Pancreas (tissue), 10 donors: Measurements from ENCODE around the gene TESMIN. TPM values are rescaled to one million over a fixed set of nuclear protein-coding genes. Genes with fewer than 3 reads are reported as not detected.

Experiments used
- ATAC-seq, 4 donors: fragments of 200-7000 bp; cut with Tn5 transposase; one replicate each; pipeline versions ENCODE4 v1.8.0 to v1.9.1; 2020; ENCODE audit warnings: mild to moderate bottlenecking in 4 of 4, moderate library complexity in 4 of 4
- DNase-seq, 6 donors: peaks; one replicate each; pipeline ENCODE4 v3.0.0-alpha.2; 2020
- FAIRE-seq: peaks from 2 replicates; lab custom pipeline; 2012; peaks lifted over from hg19 to GRCh38; lab: Jason Lieb, UNC
- H3K27ac ChIP-seq, 4 donors: fragments of 200-600 bp; sonication (generic); 1 replicate in 3 of 4; 2 replicates in 1 of 4; pipeline versions ENCODE4 v1.5.0 to v1.8.0; 2020
- H3K27me3 ChIP-seq, 4 donors: fragments of 200-600 bp; one replicate each; pipeline ENCODE4 v1.8.0; 2021
- H3K36me3 ChIP-seq, 3 donors: fragments of 200-600 bp; sonication (generic) in 1 of 3; one replicate each; pipeline versions ENCODE4 v1.5.0 to v1.8.0; 2020 to 2021
- H3K4me1 ChIP-seq, 3 donors: fragments of 200-600 bp; one replicate each; pipeline ENCODE4 v1.8.0; 2021
- H3K4me3 ChIP-seq, 4 donors: fragments of 200-600 bp; sonication (generic) in 2 of 4; one replicate each; pipeline versions ENCODE4 v1.5.0 to v1.8.0; 2020 to 2021
- H3K9me3 ChIP-seq, 4 donors: fragments of 200-600 bp; one replicate each; pipeline ENCODE4 v1.8.0; 2021
- CTCF ChIP-seq, 4 donors: fragments of 200-600 bp; sonication (generic) in 3 of 4; IDR thresholded peaks; one replicate each; pipeline versions ENCODE4 v1.5.0 to v1.8.0; 2021; ENCODE audit warnings: antibody characterized with exemption in 4 of 4
- WGBS, 2 donors: extraction: QIAGEN DNeasy Blood & Tissue Kit; methylation state at CpG; one replicate each; pipeline ENCODE4 v1.1.7; 2013; 5-methylcytosine and 5-hydroxymethylcytosine counted together
- intact Hi-C, 3 donors: fragments of 100-400 bp; cut with DNase I; formaldehyde crosslinking; loops; one replicate each; pipeline versions ENCODE4 v1.11.1 to v1.14.2; 2022
- polyA plus RNA-seq, 2 donors: library from polyadenylated mRNA; stranded (reverse); fragments of 200-250 nt; gene quantifications; one replicate each; pipeline ENCODE4 v1.2.3, GENCODE V29; 2013
- total RNA-seq, 6 donors: library from RNA; stranded (reverse); fragmentation: NEBNext Ultra II Directional in 4 of 6; extraction: Animal tissue kit (Norgen Biotek cat#: 25700) in 4 of 6; gene quantifications; one replicate each; pipeline versions ENCODE4 v1.2.1 to v1.2.4, GENCODE V29; 2021 to 2023
- donor health status: healthy with polysubstance abuse.
- donor health status: DM: no; HTN: no; CAD: no; lungs with moderate emphysema.
- donor health status: DM: no; HTN: no; CAD: no.
- donor health status: control.
- donor health status: control.
- donor health status: Bipolar disorder and iron deficiency.
- donor health status: DM: yes; HTN: yes; CAD: no.
- donor health status: DM: no; HTN: no; CAD: no.
- donor health status: DM: no; HTN: no; CAD: no.
- donor health status: DM: yes; HTN: yes; CAD: no.

Gene TESMIN
- total and polyA plus RNA-seq, 8 donors = 1.4 to 3.6 (median 1.9) TPM

- FAIRE-seq (no peak), ATAC-seq (no peak), DNase-seq (no peak)
- H3K36me3 ChIP-seq = no peaks in the 10 kb centered on the region
- WGBS, 2 donors = 86 to 90% methylated on average over 7 of the region's 7 CpGs
- intact Hi-C loops = no loop called here
- no peak overlapping the region for H3K27ac ChIP-seq
- H3K9me3 ChIP-seq = no peaks in the 10 kb centered on the region
- H3K4me3 ChIP-seq = no peak overlapping the region
- no peaks in the 10 kb centered on the region for H3K4me1 ChIP-seq
- TF ChIP-seq CTCF (IDR thresholded peaks at IDR 0.05) = no peak
- no peaks in the 10 kb centered on the region for H3K27me3 ChIP-seq
These were observed 9.9 kb downstream of the TESMIN start for GRCh38 chr11:68741463-68741862.

GRCh38 chr11:68735646-68736045, 15.7 kb downstream of the TESMIN start:
- Histone ChIP-seq H3K27me3 (no peaks in the 10 kb centered on the region), H3K4me3 (no peak overlapping the region), H3K4me1 (no peaks in the 10 kb centered on the region), H3K27ac (no peak overlapping the region), H3K36me3 (no peaks in the 10 kb centered on the region), H3K9me3 (no peaks in the 10 kb centered on the region)
- intact Hi-C loops = no loop called here
- no peak for TF ChIP-seq CTCF (IDR thresholded peaks at IDR 0.05)
- FAIRE-seq (no peak), DNase-seq (no peak), ATAC-seq (no peak)
- WGBS, 2 donors = 89 to 90% methylated on average over 6 of the region's 6 CpGs

GRCh38 chr11:68735125-68735524, 16.2 kb downstream of the TESMIN start:
- no peak for TF ChIP-seq CTCF (IDR thresholded peaks at IDR 0.05)
- FAIRE-seq (no peak), DNase-seq (no peak), ATAC-seq (no peak)
- Histone ChIP-seq H3K27ac (no peak overlapping the region), H3K27me3 (no peaks in the 10 kb centered on the region), H3K36me3 (no peaks in the 10 kb centered on the region), H3K4me1 (no peaks in the 10 kb centered on the region), H3K4me3 (no peak overlapping the region), H3K9me3 (no peaks in the 10 kb centered on the region)
- intact Hi-C loops = no loop called here
- 74 to 83% methylated on average over 6 of the region's 6 CpGs for whole genome bisulfite sequencing, 2 donors

GRCh38 chr11:68734111-68734510, 17.2 kb downstream of the TESMIN start:
- H3K36me3 ChIP-seq = no peaks in the 10 kb centered on the region
- DNase-seq = no peak
- no peak for TF ChIP-seq CTCF (IDR thresholded peaks at IDR 0.05)
- H3K4me1 ChIP-seq = no peaks in the 10 kb centered on the region
- no peak overlapping the region for H3K27ac ChIP-seq
- H3K27me3 ChIP-seq = no peaks in the 10 kb centered on the region
- intact Hi-C loops = no loop called here
- no peak for FAIRE-seq
- no peak overlapping the region for H3K4me3 ChIP-seq
- WGBS, 2 donors = 81 to 83% methylated on average over 7 of the region's 7 CpGs
- ATAC-seq = no peak
- H3K9me3 ChIP-seq = no peaks in the 10 kb centered on the region

- FAIRE-seq (no peak), ATAC-seq (no peak), DNase-seq (no peak)
- TF ChIP-seq CTCF (IDR thresholded peaks at IDR 0.05) = no peak
- intact Hi-C loops = no loop called here
- H3K9me3 ChIP-seq = no peaks in the 10 kb centered on the region
- H3K27me3 ChIP-seq = no peaks in the 10 kb centered on the region
- H3K4me1 ChIP-seq = no peaks in the 10 kb centered on the region
- H3K4me3 ChIP-seq = no peak overlapping the region
- 79 to 82% methylated on average over 6 of the region's 6 CpGs for WGBS, 2 donors
- no peaks in the 10 kb centered on the region for H3K36me3 ChIP-seq
- H3K27ac ChIP-seq = no peak overlapping the region
These were observed 23.5 kb downstream of the TESMIN start for GRCh38 chr11:68727783-68728182.
